Activated CD8-positive, alpha-beta T cell treated with anti-CD3 and anti-CD28 coated beads for 36 hours (primary cell): ENCODE data around the gene CDH23. TPM values are rescaled to one million over a fixed set of nuclear protein-coding genes. Genes with fewer than 3 reads are reported as not detected.

ENCODE experiments used
- ATAC-seq: fragments of 200-7000 bp; cut with Tn5 transposase; one replicate; pipeline ENCODE4 v1.10.0; 2021; ENCODE audit warnings: mild to moderate bottlenecking, moderate library complexity
- CTCF ChIA-PET: fragments of 350-600 bp; sonication (Branson Sonifier 250); formaldehyde crosslinking; loops from one replicate; lab custom pipeline; 2021; ENCODE audit warnings: antibody characterized with exemption; lab: Charles Lee
- POLR2A ChIA-PET: fragments of 350-600 bp; sonication (Branson Sonifier 250); formaldehyde crosslinking; loops from one replicate; lab custom pipeline; 2021; ENCODE audit warnings: antibody characterized with exemption; lab: Charles Lee
- DNase-seq: peaks from one replicate; pipeline ENCODE4 v3.0.0-alpha.2; 2020
- H3K27ac Mint-ChIP-seq: one replicate; pipeline ENCODE4 v1.8.0; 2021; ENCODE audit warnings: mild to moderate bottlenecking, mixed read lengths
- H3K27me3 Mint-ChIP-seq: one replicate; pipeline ENCODE4 v1.8.0; 2021; ENCODE audit warnings: mixed read lengths
- H3K36me3 Mint-ChIP-seq: one replicate; pipeline ENCODE4 v1.8.0; 2021; ENCODE audit warnings: low read depth, mixed read lengths
- H3K4me1 Mint-ChIP-seq: one replicate; pipeline ENCODE4 v1.8.0; 2021; ENCODE audit warnings: low read depth, mixed read lengths
- H3K4me3 Mint-ChIP-seq: one replicate; pipeline ENCODE4 v1.8.0; 2021; ENCODE audit warnings: mild to moderate bottlenecking, moderate library complexity, mixed read lengths
- H3K9me3 Mint-ChIP-seq: one replicate; pipeline ENCODE4 v1.8.0; 2021; ENCODE audit warnings: mixed read lengths
- intact Hi-C: fragments of 100-400 bp; cut with micrococcal nuclease; formaldehyde crosslinking; loops from one replicate; pipeline ENCODE4 v1.10.0; 2022
- total RNA-seq, 2 experiments: library from RNA; stranded (reverse); gene quantifications; one replicate each; pipeline ENCODE4 v1.2.3, GENCODE V29; 2021
- TF ChIP-seq, protein P1 (sequence below): fragments of 200-600 bp; IDR thresholded peaks from one replicate; pipeline ENCODE4 v1.8.0; 2022; ENCODE audit warnings: antibody characterized with exemption, mild to moderate bottlenecking

The CDH23 gene
- total RNA-seq, 2 experiments from 2014 or later: 2.4 to 2.7 TPM

DNA sequence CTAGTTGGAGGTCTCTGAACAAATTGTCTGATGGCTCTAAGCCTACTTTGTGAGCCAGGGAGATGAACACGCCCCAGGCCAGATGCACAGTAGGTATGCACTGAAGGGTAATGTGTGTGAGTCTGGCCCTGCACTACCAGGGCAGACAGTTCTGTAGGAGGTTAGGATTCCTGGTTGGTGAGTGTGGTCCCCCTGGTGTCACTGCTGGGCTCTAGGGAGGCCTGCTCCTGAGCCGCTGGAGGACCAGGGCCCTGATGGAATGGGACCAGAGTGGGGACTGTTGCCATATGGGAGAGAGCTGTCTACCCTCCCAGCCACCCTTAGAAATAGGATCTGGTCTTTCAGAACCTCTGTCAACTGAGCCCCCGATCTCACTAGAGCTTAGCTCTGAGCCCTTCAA lies 42.0 kb downstream of the CDH23 start:
- Mint-ChIP-seq H3K36me3 (no peaks in the 10 kb centered on the region), H3K27ac (no peak overlapping the region), H3K9me3 (no peaks in the 10 kb centered on the region), H3K4me1 (peaks cover 3% of the 10 kb centered on the region), H3K4me3 (no peak overlapping the region), H3K27me3 (no peaks in the 10 kb centered on the region)
- TF ChIP-seq, protein P1, sequence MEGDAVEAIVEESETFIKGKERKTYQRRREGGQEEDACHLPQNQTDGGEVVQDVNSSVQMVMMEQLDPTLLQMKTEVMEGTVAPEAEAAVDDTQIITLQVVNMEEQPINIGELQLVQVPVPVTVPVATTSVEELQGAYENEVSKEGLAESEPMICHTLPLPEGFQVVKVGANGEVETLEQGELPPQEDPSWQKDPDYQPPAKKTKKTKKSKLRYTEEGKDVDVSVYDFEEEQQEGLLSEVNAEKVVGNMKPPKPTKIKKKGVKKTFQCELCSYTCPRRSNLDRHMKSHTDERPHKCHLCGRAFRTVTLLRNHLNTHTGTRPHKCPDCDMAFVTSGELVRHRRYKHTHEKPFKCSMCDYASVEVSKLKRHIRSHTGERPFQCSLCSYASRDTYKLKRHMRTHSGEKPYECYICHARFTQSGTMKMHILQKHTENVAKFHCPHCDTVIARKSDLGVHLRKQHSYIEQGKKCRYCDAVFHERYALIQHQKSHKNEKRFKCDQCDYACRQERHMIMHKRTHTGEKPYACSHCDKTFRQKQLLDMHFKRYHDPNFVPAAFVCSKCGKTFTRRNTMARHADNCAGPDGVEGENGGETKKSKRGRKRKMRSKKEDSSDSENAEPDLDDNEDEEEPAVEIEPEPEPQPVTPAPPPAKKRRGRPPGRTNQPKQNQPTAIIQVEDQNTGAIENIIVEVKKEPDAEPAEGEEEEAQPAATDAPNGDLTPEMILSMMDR: no peak
- intact Hi-C loops: no loop called here
- ChIA-PET POLR2A (no interaction called here), CTCF (interaction anchor here (1.6 kb wide), 1 partner anchor 43 kb away, joined by 4 read pairs; the partner anchor contains the start of gene CDH23)
- no peak for DNase-seq
- ATAC-seq: no peak

DNA sequence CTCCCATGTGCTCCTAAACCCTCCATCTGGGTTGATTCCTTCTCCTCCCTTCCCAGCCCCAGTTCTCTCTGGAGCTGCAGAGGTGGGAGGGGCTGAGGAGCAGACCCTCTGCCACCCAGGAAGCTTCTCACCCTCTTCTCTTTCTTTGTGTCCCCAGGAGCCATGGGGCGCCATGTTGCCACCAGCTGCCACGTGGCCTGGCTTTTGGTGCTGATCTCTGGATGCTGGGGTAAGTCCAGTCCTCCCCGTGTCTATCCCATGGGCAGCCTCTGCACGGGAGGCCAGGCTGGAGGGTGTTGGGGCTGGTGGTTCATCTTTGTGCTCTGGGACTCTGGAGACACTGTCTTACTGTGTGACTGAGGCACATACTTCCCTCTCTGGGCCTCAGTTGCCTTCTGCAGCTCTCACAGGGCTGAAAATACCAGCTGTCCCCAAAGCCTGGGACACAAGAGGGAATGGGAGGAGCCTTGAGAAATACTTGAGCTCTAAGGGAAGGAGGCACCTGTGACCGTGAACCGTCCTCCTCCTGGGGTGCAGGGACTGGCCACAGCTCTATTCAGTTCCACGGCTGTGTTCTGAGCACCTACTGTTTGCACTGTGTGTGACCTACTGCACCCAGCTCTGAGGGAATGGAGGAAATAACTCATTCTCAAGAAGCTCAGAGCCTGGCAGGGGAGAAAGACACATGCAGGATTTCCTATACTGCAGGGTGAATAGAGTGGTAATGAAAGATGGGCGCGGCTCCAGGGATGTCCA lies 43.1 kb downstream of the CDH23 start:
- Mint-ChIP-seq H3K36me3 (no peaks in the 10 kb centered on the region), H3K4me1 (no peaks in the 10 kb centered on the region), H3K9me3 (no peaks in the 10 kb centered on the region), H3K27me3 (no peaks in the 10 kb centered on the region), H3K27ac (no peak overlapping the region), H3K4me3 (no peak overlapping the region)
- TF ChIP-seq, protein P1: no peak
- POLR2A ChIA-PET: no interaction called here
- intact Hi-C loops: no loop called here
- CTCF ChIA-PET: interaction anchor here (1.6 to 1.9 kb wide), 2 partner anchors 9 to 44 kb away, joined by 4 to 6 read pairs; partner anchors contain the start of gene CDH23
- ATAC-seq (no peak), DNase-seq (no peak)

DNA sequence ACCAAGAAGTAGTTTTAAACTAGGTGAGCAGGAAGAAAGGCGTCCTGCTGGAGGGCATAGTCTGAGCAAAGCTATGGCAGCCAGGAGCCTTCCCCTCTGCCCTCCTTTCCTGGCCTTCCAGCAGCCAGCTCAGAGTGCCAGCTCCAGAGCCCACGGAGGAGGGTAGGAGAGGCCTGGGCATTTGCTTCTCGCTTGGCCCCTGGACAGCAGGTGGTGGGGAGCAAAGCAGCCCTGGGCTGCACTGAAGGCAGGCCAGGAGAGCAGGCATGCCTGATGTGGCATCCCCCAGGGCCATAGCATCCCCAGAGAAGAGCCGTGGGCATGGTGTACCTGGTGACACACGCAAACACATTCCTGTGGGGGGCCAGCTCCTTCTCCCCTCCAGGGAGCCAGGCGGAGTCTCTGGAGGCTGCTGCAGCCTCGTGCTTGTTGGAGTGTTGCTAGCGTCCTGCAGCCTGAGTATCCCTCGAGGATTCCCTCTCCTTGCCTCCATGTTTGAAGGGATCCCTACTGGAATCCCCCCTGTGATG lies 43.9 kb downstream of the CDH23 start:
- Mint-ChIP-seq H3K4me3 (no peak overlapping the region), H3K9me3 (no peaks in the 10 kb centered on the region), H3K36me3 (no peaks in the 10 kb centered on the region), H3K27ac (no peak overlapping the region), H3K27me3 (no peaks in the 10 kb centered on the region), H3K4me1 (no peaks in the 10 kb centered on the region)
- TF ChIP-seq, protein P1: no peak
- ATAC-seq: no peak
- ChIA-PET POLR2A (no interaction called here), CTCF (interaction anchor here (1.6 to 1.9 kb wide), 2 partner anchors 10 to 44 kb away, joined by 4 to 6 read pairs; partner anchors contain the start of gene CDH23)
- intact Hi-C loops: no loop called here
- no peak for DNase-seq

DNA sequence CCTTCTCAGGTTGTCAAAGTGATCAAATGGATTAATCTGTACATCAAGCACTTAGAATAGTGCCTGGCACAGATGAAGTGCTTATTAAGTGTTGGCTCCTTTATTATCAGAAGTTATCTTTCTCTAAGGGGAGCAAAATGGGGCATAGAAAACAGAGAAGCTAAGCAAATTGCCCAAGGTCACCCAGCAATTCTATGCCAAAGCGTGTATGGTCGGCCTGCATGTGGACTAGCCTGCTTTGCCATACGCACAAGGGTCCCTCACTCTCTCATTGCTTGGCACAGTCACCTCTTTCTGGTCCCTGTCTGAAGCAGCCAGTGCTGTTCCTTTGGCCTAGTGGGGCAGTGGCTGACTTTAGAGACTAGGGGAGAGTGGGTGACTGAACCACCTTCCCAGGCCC lies 45.3 kb downstream of the CDH23 start:
- CTCF ChIA-PET: no interaction called here
- Mint-ChIP-seq H3K36me3 (no peaks in the 10 kb centered on the region), H3K4me3 (no peak overlapping the region), H3K27me3 (no peaks in the 10 kb centered on the region), H3K4me1 (no peaks in the 10 kb centered on the region), H3K27ac (no peak overlapping the region), H3K9me3 (no peaks in the 10 kb centered on the region)
- POLR2A ChIA-PET: no interaction called here
- ATAC-seq (no peak), DNase-seq (no peak)
- TF ChIP-seq, protein P1: no peak
- intact Hi-C loops: no loop called here

DNA sequence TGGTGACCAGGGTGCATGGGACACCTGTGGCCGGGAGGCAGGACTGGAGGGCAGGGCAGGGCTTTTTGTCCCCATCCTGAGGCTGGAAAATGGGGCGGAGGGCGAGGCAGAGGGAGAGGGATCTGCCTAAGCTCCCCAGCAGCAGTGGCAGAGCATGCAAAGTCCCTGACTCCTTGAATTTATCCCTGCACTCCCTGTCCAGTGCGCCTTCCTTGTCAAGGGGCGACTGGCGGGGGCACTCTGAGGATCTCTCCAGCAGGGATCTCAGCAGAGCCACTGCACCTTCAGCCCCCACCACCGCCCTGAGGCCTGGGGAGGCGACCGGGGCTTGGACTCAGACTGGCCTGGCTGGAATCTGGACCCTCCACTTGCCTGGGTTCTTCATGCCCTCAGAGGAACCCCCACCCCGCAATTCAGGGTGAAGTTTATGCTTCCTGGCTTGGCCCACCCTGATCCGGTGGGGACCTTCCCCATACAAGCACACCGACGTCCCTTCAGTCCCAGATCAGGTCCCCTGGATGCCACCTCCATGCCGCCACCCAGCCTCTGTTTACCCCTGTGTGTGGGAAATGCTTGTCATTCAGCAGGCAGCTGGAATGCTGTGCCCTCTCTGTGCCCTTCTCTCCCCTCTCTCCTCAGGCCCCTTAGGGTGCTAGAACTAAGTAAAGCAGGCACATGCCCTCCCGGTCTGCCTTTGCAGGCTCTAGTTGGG lies 46.3 kb downstream of the CDH23 start:
- CTCF ChIA-PET: no interaction called here
- H3K27ac Mint-ChIP-seq: no peak overlapping the region

More for the DNA sequence above, 46.3 kb downstream of the CDH23 start:
- Mint-ChIP-seq H3K9me3 (no peaks in the 10 kb centered on the region), H3K27me3 (no peaks in the 10 kb centered on the region), H3K4me1 (no peaks in the 10 kb centered on the region), H3K4me3 (no peak overlapping the region), H3K36me3 (no peaks in the 10 kb centered on the region)
- DNase-seq: no peak
- TF ChIP-seq, protein P1: no peak
- intact Hi-C loops: no loop called here
- ATAC-seq: no peak
- POLR2A ChIA-PET: no interaction called here
